Fibroblast of skin of abdomen (primary cell): ENCODE results near the gene DPY19L2. TPM values are rescaled to one million over a fixed set of nuclear protein-coding genes. Genes with fewer than 3 reads are reported as not detected.
"Not testable (repeated sequence)": the region's sequence is repeated elsewhere in the genome, so short reads cannot be mapped to it uniquely, and the experiment has no call there.

Experiments
- DNase-seq: peaks from one replicate; pipeline ENCODE4 v3.0.0-alpha.2; 2013
- polyA plus RNA-seq, 2 experiments: library from polyadenylated mRNA; unstranded; fragments of 120-200 nt; gene quantifications; one replicate each; pipeline ENCODE4 v1.2.1, GENCODE V29; 2013; ENCODE audit not compliant: insufficient read length in 2 of 2

Gene DPY19L2
- 3.0 TPM for polyA plus RNA-seq (2013, experiment 1 of 2; ENCODE audit: insufficient read length)
- 3.4 TPM for polyA plus RNA-seq (2013, experiment 2 of 2; ENCODE audit: insufficient read length)

- peak; percentile 70 for DNase-seq
These were observed at the start of gene DPY19L2 for GRCh38 chr12:63668028-63668799. DPY19L2 (minus strand) TSS chr12:63668493; CDS start chr12:63668393, 100 bp downstream.

DNA sequence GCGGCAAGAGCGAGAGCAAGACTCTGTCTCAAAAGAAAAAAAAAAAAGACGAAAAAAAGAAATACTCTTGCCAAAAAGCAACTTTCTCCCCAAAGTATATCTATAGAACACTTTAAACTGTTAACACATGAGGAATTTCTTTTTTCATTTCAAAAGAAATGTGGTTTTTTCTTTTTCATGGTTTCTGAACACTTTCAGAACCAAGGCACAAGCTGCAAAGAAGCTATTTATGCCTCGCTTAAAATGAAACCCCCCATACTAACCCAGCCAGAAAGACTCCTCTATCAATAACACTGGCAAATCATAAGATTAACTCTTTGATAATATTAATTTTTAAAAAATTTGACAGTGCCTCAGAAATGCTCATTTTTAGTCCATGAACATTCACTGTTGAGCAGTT lies 48.6 kb upstream of the DPY19L2 start:
- DNase-seq: not testable (repeated sequence)

DNA sequence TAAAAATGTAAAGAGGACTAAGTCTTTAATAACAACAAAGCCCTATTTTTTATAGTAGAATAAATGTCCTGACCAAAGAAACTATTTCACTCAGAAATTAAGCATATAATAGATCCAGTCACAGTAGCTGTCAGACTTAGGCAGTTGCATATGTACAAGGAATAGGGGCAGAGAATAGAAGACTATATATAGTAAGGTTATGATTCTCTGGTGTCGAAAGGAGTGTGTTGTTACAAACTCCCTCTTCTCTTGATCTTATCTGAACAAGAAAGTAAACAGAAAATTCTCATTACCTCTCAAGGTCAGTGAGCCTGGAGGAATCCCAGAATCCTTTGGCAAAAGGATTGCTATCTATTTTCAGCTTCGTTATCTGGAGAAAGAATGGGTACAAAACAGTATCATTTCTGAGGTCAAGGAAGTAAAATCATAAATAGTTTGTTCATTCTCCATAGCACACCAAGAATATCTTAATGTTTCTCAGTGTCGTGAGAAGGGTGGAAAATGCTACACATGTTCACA lies 46.9 kb upstream of the DPY19L2 start:
- not testable (repeated sequence) for DNase-seq

DNA sequence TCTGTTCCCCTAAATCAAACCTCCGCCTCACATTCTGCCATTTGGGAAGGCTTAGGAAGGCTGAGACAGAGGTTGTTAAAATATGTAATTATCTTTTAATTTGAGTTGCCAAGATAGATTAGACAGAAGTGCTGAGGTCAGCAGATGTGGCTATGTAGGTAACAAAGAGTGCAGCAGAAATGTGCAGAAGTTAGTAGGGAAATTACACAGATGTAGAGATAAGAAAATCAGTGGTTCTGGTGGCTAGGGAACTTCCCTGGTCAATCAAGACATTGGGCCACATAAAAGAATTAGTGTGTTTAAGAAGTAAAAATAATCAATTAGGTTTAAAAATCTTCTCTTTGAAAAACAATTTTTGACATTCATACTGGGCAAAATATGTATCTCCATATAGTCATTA lies 46.1 kb upstream of the DPY19L2 start:
- not testable (repeated sequence) for DNase-seq

GRCh38 chr12:63713681-63714075 lies 45.4 kb upstream of the DPY19L2 start:
- DNase-seq: not testable (repeated sequence)

DNA sequence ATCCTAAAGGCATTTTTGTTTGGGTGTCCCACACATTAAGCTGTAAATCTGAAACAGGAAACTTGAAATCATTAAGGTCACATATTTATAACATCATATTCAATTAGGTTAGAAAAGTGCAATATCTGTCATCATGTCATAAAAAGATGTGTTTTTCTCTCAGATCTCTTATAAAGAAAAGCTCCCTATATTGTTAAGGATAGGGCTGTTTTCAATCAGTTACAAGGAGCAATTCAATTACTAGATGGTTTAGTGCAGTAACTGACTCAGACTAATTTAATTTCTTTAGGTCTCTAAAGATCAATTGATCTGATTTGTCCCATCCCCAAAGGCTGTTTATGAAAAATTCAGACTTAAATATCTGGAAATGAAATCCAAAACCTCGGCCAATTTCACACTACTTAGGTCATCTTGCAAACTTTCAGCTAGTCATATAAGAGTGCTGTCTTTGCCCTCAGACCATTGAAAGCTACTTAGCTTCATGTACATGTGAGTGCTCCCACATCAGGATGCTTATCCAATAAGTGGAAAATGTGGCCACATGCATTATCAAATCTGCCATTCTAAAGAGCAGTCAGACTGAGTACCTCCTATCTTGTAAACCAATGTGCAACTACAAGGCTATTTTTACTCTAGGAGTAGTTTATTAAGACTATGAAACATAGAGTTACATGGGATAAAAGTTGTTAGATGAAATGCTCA lies 44.8 kb upstream of the DPY19L2 start:
- not testable (repeated sequence) for DNase-seq

DNA sequence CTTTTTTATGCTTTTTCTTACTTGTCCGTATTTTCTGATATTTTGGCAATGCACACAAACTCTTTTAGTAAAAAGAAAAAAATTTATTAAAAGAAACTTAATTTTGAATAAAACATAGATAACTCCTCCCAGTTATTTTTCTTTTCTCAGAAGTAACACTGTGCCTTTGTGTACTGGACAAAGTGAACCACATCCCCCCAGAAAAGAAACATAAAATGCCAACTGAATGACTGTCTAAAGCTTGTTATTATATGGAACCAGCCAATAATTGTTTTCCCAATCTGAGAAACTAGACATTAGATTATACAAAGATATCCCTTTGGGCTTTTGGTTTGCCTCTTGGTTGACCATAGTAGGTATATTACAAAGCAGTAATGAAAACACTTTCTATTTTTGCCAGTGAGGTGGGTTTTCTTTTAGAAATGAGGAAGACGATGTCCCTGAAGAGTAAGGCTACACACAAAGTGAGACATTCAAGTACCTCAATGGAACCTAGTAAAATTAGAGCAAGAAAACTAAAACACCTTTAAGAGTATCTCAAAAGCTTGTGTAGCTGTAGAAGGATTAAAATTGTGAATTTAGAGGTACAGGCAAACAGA lies 44.2 kb upstream of the DPY19L2 start:
- not testable (repeated sequence) for DNase-seq

- peak; percentile 36 for DNase-seq
These were observed 43.0 kb upstream of the DPY19L2 start for GRCh38 chr12:63711339-63711738.

GRCh38 chr12:63706336-63706735 lies 38.0 kb upstream of the DPY19L2 start:
- DNase-seq: no peak

GRCh38 chr12:63699678-63700382 lies 31.5 kb upstream of the DPY19L2 start:
- DNase-seq: not testable (repeated sequence)

DNA sequence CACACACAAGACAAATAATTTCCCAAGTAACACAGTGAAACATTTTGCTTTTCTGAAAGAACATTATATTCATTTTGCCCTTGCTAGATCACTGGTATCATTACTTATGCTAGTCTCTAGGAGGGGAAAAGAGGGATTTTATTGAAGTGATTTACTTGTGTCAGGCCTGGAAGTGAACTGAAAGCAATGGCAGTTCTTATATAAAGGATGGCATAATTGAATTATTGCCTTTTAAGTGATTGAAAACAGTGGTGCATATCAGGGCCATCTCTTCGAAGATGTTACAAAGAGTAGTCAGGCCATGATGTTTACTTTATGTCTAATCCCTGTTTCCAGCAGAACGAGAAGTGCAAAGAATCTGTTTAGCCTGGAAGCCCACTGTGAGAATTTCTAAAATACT lies 30.7 kb upstream of the DPY19L2 start:
- not testable (repeated sequence) for DNase-seq

- DNase-seq: not testable (repeated sequence)
These were observed 22.5 kb upstream of the DPY19L2 start for GRCh38 chr12:63690837-63691236.

GRCh38 chr12:63689141-63689540 lies 20.8 kb upstream of the DPY19L2 start:
- not testable (repeated sequence) for DNase-seq

DNA sequence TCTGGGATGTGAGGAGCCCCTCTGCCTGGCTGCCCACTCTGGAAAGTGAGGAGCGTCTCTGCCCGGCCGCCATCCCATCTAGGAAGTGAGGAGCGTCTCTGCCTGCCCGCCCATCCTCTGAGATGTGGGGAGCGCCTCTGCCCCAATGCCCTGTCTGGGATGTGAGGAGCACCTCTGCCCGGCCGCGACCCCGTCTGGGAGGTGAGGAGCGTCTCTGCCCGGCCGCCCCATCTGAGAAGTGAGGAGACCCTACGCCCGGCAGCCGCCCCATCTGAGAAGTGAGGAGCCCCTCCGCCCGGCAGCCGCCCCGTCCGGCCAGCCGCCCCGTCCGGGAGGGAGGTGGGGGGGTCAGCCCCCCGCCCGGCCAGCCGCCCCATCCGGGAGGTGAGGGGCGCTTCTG lies 18.3 kb upstream of the DPY19L2 start:
- not testable (repeated sequence) for DNase-seq

DNA sequence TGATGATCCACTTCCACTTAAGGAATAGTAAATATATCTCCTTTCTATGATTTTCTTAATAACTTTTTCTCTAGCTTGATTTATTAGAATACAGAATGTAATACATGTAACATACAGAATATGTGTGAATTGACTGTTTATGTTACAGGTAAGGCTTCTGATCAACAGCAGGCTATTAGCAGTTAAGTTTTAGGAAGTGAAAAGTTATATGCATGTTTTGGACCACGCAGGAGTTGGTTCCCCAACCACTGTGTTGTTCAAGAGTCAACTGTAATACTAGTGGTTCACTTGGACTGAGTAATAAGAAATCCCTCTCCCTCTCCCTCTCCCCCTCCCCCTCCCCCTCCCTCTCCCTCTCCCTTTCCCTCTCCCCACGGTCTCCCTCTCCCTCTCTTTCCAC lies 17.5 kb upstream of the DPY19L2 start:
- DNase-seq: not testable (repeated sequence)

- DNase-seq: not testable (repeated sequence)
These were observed 14.3 kb upstream of the DPY19L2 start for GRCh38 chr12:63682617-63683016.

- peak; percentile 19 for DNase-seq
These were observed 12.5 kb upstream of the DPY19L2 start for GRCh38 chr12:63680758-63681157.

- not testable (repeated sequence) for DNase-seq
These were observed 4.3 kb upstream of the DPY19L2 start for GRCh38 chr12:63672550-63672949.

DNA sequence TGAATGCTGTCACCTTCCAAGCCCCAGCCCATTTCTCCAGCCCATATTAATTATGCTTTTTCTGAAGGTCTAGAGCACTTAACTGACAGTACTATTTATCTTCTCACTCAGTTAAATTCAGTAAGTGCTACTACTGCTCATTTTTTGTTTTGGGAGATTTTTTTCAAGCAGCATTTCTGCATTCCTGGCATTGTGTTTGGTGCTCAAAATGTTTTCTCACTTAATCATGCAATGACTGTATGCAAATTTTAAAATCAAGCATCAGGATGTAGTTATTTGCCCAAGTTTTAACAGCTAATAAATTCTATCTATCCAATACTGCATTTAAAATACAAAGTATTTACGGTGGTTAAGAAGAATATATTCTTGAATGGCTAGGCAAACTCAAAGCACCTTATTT lies 1.6 kb upstream of the DPY19L2 start:
- DNase-seq: peak; percentile 56

DNA sequence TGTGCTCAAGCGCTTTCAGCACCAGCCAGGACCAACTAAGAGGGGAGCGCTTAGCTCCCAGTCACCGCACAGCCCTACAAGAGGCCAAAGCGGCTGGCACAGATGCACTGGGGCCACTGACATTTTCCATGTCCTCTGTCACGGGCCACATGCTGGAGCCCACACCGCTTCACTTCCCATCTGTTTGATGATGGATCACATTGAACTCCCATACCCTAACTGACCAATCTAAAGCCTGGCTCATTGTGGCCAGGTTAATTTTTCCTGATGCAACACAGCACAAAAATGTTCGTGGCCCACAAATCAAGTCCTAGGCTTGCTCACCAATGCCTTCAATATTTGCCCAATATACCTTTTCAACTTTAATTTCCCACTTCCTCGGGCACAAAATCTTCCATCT lies 1.1 kb upstream of the DPY19L2 start:
- DNase-seq: not testable (repeated sequence)

GRCh38 chr12:63668800-63669365 lies 590 bp upstream of the DPY19L2 start:
- peak; percentile 19 for DNase-seq

DNA sequence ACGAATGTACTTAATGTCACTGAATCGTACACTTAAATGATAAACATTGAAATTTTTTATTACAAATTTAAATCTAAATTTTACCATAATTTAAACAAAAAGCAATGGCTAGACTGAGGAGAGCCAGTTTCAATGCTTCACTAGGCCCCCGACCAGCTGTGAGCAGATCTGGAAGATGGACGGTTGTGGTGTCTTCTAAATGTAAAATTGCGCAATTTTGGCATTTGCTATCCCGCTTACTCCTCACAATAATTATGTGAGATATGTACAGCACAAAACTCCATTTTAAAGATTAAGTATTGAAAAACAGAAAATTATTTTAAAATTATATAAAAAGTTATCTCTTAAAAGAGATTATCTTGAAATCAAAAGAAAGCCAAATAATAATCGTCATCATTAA lies 5.3 kb downstream of the DPY19L2 start:
- not testable (repeated sequence) for DNase-seq
